Measurements from ENCODE around the gene MYL7.
A peak's percentile ranks its signal among the peaks of the same experiment; 100 is the strongest.

The MYL7 gene

DNA sequence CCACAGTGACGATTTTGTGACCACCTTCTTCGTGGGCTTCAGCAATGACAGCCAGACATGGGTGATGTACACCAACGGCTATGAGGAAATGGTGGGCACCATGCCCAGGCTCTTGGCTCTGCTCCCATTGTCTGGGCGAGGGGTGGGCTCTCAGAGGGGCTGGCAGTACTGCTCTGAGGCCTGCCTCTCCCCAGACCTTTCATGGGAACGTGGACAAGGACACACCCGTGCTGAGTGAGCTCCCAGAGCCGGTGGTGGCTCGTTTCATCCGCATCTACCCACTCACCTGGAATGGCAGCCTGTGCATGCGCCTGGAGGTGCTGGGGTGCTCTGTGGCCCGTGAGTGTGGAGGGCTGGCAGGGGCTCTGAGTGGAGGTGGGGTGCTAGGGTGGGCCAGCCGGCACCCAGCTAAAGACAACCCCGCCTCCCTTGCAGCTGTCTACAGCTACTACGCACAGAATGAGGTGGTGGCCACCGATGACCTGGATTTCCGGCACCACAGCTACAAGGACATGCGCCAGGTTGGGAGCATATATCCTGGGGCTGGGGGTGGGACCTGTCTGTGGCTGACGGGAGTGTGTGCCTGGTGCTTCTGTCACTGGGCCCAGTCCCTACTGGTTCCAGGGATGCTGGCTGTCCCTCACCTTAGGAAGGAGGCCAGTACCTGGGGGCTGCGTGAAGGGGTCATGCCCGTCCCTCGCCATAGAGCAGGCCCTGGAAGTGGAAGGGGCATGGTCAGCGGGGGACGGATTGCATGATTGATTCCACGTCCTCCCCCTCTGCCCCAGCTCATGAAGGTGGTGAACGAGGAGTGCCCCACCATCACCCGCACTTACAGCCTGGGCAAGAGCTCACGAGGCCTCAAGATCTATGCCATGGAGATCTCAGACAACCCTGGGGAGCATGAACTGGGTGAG is 30.2 kb downstream of the MYL7 start:
- no peak for DNase-seq

- DNase-seq, result no peak
Measured at GRCh38 chr7:44109991-44110390, 31.1 kb downstream of the MYL7 start.

DNA sequence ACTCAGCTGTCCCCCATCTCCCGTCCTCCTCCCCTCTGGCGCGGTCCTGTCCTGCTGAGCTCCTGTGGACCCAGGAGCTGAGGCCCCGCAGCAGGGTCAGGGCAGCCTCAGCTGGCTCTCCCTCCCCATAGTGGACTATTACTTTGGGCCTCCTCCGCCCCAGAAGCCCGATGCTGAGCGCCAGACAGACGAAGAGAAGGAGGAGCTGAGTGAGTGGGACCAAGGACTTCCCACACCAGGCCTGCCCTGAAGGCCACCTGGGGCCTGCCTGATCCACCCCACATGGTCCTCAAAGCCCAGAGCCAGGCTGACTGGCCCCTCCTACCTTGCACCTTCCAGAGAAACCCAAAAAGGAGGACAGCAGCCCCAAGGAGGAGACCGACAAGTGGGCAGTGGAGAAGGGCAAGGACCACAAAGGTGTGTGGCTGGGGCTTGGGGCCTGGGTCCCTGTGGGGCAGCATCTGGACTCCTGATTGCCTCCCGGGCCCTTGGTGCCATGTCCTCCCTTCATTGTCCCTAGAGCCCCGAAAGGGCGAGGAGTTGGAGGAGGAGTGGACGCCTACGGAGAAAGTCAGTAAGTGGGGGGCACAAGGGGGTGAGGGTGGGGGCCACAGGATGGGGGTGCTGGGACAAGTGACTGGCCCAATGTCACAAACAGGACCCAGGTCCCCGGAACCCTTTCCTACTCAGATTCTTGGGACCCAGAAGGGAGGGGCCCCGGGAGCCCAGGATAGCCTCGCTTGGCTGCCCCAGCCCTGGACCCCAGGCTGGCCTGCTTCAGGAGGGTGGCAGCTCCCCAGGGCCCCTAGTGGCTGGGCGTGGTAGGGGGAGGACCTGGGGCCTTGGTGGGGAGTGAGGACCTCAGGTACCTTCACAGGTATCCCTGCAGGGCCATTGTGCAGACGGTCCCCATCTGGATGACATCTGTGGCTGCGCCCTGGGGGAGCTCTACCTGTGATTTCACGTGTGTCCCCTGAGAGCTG is 32.1 kb downstream of the MYL7 start:
- DNase-seq, result no peak

GRCh38 chr7:44107961-44108767 is 33.0 kb downstream of the MYL7 start:
- no peak for DNase-seq

DNA sequence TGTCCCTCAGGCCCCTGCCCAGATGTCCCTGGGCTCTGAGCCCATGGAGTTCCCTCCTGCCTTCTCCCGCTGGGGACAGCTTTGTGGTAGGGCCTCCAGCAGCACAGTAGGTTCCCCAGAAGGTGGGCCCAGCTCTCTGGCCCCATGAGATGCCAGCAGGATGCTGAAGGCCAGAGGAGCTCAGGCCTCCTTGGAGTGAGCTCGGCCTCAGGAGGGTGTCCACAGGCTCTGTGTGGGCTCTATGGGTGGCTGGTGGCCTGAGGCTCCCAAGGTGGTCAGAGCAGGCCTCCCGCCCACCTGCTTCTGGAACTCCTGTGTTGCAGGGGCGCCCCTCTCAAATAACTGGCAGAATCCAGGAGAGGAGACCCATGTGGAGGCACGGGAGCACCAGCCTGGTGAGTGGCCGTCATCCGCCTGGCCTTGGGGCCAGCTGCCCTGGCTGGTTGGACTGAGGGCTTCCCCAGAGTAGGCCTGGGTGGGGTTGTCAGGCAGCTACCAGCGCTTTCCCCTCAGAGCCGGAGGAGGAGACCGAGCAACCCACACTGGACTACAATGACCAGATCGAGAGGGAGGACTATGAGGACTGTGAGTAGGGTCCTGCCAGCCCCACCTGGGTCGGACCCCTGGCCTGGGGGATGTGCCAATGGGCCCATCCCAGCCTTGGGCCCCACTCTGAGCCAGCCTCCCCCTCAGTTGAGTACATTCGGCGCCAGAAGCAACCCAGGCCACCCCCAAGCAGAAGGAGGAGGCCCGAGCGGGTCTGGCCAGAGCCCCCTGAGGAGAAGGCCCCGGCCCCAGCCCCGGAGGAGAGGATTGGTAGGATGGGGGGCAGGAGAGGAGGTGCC is 33.8 kb downstream of the MYL7 start:
- no peak for DNase-seq

- DNase-seq, result no peak
Measured at GRCh38 chr7:44106311-44107065, 34.6 kb downstream of the MYL7 start.

DNA sequence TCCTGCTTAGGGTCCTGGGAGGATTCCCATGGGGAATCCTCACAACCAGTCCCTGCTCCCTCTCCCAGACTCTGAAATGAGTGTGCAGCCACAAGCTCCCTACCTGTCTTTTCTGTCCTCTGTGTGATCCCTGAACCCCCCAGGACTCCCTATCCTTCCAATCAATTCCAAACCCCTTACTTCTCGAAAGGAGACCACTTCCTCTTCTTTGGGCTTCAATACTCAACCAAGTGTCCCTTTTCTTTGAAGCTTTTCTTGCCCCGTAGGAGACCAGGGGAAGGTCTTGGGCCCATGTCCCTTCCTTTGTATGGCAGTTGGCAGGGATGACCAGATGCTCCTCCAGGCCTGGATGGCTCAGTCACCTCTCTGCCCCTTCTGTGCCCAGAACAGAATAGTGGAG is 35.3 kb downstream of the MYL7 start:
- DNase-seq, result no peak

DNA sequence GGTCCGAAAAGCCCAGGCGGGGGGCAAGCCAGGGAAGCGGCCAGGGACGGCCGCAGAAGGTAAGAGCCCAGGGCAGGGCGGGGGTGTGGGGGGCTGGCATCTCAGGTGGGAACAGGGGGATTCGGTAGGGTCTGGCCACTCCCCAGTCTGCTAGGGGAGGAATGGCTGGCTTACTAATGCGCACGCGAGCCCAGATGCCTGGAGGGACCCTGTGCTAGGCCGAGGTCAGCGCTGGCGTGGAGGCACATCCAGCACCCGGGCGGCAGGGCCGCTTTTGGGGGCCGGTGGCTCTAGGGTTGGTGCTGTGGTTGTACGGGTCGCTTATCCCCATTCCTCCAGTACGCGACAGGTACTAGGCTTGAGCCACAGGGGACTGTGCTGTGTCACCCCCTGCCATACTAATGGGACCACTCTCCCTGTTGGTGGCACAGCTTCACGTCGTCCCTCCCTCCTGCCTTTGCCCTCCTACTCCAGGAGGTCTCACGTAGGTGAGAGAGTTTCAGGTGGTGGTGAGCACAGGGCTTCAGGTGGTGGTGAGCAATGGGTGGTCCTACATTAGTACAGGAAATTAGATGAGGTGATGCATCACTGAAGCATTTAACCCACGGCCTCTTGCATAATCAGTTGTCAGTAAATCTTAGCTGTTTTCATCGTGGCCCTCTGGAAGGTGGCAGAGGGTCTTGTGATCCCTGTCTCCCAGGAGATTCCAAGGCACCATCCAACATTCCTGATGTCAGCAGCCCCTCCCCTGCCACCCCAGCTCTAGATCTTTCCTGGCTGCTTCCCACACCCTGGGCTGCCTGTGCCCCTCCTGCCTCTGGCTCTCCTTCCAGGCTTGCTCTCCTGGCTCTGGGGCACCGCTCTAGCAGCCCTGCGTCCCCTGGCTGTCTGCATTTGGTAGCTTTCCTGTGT is 36.0 kb downstream of the MYL7 start:
- no peak for DNase-seq

- no peak for DNase-seq
Measured at GRCh38 chr7:44103923-44104859, 36.9 kb downstream of the MYL7 start, which contains the start of gene AEBP1. Gene AEBP1, plus strand, starts transcription at chr7:44104345. Its CDS starts 321 bp downstream, at chr7:44104666.

DNA sequence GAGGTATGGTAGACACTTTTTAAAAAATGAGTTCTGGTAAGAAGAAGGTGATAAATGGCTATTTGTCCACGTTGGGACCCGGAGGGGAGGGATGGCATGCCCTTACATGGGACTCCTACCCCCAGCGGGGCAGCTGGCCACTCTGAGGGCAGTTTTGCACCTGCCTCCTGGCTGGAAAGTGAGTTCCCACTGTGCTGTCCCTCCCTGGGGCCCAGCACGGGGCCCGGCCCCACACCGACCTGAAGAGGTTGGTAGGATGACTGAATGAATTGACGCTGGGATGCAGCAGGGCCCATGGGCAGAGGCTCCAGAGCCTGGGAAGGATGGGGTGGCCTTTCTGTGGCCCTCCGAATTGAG is 37.6 kb downstream of the MYL7 start:
- DNase-seq, result no peak

DNA sequence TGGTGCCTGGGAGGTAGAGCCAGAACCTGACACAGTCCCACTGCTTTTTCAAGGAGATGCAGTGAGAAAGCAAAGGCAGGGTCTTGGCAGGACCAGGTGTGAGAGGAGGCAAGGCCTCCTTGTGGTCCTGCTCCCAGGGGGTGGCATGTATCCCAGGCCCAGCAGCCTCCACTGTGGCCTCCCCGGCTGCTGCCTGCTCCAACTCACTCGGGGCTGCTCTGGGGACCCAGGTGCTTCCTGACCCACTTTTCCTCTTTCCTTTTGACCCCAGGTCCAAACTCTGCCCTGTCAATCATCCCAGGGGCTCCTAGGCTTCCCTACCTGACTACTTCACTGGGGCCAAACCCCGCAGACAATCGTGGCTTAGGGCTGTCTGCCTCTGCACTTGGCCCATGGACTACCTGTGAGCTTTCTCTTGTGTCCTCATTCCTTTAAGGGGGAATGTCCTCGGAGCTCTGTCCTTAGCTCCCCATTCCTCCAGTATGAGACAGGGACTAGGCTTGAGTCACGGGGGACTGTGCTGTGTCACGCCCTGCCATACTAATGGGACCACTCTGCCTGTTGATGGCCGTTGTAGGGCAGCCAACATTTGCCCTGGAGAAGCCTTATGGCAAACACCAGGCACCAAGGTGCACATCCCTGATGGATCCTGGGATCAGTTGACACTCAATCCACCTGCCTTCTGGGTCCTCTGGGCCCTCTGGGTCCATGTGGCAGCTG is 38.1 kb downstream of the MYL7 start:
- DNase-seq, result no peak

DNA sequence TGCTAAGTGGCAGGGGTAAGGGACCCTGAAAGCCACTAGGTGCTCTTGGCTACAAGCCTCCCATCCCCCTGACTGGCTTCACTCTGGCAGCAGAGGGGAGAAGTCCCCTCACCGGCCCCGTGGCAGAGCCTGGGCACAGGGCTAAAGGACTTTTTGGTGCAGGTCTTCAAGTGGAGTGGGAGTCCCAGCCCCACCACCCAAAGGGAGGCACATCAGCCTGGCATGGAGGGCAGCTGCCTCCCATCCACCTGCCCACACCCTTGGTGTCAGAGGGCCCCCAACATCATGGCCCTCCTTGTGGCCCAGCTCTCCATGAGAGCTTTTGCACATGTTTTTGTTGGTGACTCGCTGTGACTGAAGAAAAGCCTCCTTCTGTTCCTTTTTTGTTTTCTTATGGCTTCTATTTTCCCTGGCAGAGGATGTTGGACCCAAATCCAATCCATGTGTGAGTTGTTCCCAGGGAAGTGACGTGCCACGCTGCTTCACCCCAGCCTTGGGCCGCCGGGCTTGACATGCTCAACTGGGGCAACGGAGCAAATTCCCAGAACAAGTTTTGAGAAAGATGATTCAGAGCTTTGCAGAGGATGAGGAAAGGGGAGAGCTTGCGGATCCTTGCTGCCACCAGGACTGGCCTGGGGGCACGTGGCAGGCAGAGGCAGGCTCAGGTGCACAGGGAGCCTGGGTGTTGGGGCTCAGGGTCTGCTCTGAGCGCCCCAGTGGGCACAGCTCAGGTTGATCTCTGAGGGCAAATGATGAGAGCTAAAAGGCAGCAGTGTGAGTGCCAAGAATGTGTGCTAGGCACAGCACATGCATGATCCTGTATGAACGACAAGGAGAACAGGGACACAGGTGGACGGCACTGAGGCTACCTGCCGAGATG is 38.9 kb downstream of the MYL7 start:
- DNase-seq, result peak; percentile 88

- no peak for DNase-seq
Measured at GRCh38 chr7:44101303-44101965, 39.7 kb downstream of the MYL7 start.

- no peak for DNase-seq
Measured at GRCh38 chr7:44100458-44101302, 40.5 kb downstream of the MYL7 start.

GRCh38 chr7:44099669-44100068 is 41.5 kb downstream of the MYL7 start:
- no peak for DNase-seq

Measured in amniotic stem cell (primary cell).